Stimulated activated naive B cell treated with anti-CD40 and anti-IgM and Interleukin-4, amounts not matched to agents 10 μg/mL and 1 μg/mL and 100 μg/mL, for 72 hours (primary cell): ENCODE data around the gene ARMS2.

Experiments used
- ATAC-seq, 2 donors: fragments of 150-1000 bp; cut with Tn5 transposase; replicated peaks; 2 replicates each; pipeline ENCODE4 v1.10.0; 2021; ENCODE audit warnings: moderate library complexity in 1 of 2
- DNase-seq: peaks from one replicate; pipeline ENCODE4 v3.0.0; 2021
- H3K27ac Mint-ChIP-seq: one replicate; pipeline ENCODE4 v1.8.0; 2022; ENCODE audit warnings: mild to moderate bottlenecking, mixed read lengths
- H3K27me3 Mint-ChIP-seq, 2 donors: one replicate each; pipeline ENCODE4 v1.8.0; 2022; ENCODE audit warnings: mixed read lengths in 2 of 2
- H3K36me3 Mint-ChIP-seq, 2 donors: one replicate each; pipeline ENCODE4 v1.8.0; 2022; ENCODE audit warnings: mixed read lengths in 2 of 2, mild to moderate bottlenecking in 1 of 2
- H3K4me1 Mint-ChIP-seq, 2 donors: one replicate each; pipeline ENCODE4 v1.8.0; 2022; ENCODE audit warnings: mixed read lengths in 2 of 2, mild to moderate bottlenecking in 1 of 2
- H3K4me3 Mint-ChIP-seq, 2 donors: one replicate each; pipeline ENCODE4 v1.8.0; 2022; ENCODE audit warnings: mild to moderate bottlenecking in 2 of 2, mixed read lengths in 2 of 2, moderate library complexity in 1 of 2
- H3K9me3 Mint-ChIP-seq, 2 donors: one replicate each; pipeline ENCODE4 v1.8.0; 2022; ENCODE audit warnings: mixed read lengths in 2 of 2, mild to moderate bottlenecking in 1 of 2

ARMS2 gene

GRCh38 chr10:122461367-122461728 is 6.9 kb downstream of the ARMS2 start, which contains the start of gene HTRA1:
HTRA1 (plus strand) TSS chr10:122461553; CDS start chr10:122461653, 100 bp downstream.
- H3K4me3 Mint-ChIP-seq = peak within 1 kb of the TSS; percentile 77 to 79

GRCh38 chr10:122461729-122462532 is 7.5 kb downstream of the ARMS2 start:
- ATAC-seq = peak; percentile 37 to 44
- Mint-ChIP-seq H3K4me1 (peaks cover 9 to 11% of the 10 kb centered on the region in 2 donors), H3K36me3 (no peaks in the 10 kb centered on the region), H3K27ac (no peak overlapping the region), H3K9me3 (no peaks in the 10 kb centered on the region), H3K4me3 (peak overlapping the region; percentile 77 to 79), H3K27me3 (peaks cover 67 to 68% of the 10 kb centered on the region in 2 donors)
- DNase-seq = no peak

More at GRCh38 chr10:122461367-122461728, 6.9 kb downstream of the ARMS2 start, which contains the start of gene HTRA1:
- ATAC-seq (peak; percentile 12 to 15), DNase-seq (no peak)
- H3K4me1 Mint-ChIP-seq = peaks cover 9 to 11% of the 10 kb centered on the region in 2 donors
- H3K36me3 Mint-ChIP-seq = no peaks in the 10 kb centered on the region
- H3K9me3 Mint-ChIP-seq = no peaks in the 10 kb centered on the region
- H3K27me3 Mint-ChIP-seq = peaks cover 67 to 71% of the 10 kb centered on the region in 2 donors
- H3K27ac Mint-ChIP-seq = no peak within 1 kb of the TSS

- H3K4me3 Mint-ChIP-seq = peak overlapping the region; percentile 77 to 79
- no peaks in the 10 kb centered on the region for H3K36me3 Mint-ChIP-seq
- H3K27ac Mint-ChIP-seq = no peak overlapping the region
- peaks cover 9 to 11% of the 10 kb centered on the region in 2 donors for H3K4me1 Mint-ChIP-seq
- ATAC-seq = peak in 1 of 2 donors; percentile 16
- no peak for DNase-seq
- H3K9me3 Mint-ChIP-seq = no peaks in the 10 kb centered on the region
- H3K27me3 Mint-ChIP-seq = peaks cover 67 to 68% of the 10 kb centered on the region in 2 donors
Measured at GRCh38 chr10:122462533-122463465, 8.3 kb downstream of the ARMS2 start.

- H3K36me3 Mint-ChIP-seq = no peaks in the 10 kb centered on the region
Measured at GRCh38 chr10:122463466-122464249, 9.2 kb downstream of the ARMS2 start.

GRCh38 chr10:122464250-122464510 is 9.7 kb downstream of the ARMS2 start:
- H3K36me3 Mint-ChIP-seq = no peaks in the 10 kb centered on the region
- peaks cover 9 to 11% of the 10 kb centered on the region in 2 donors for H3K4me1 Mint-ChIP-seq
- no peak for DNase-seq
- no peak for ATAC-seq
- no peak overlapping the region for H3K4me3 Mint-ChIP-seq
- H3K27ac Mint-ChIP-seq = no peak overlapping the region
- H3K9me3 Mint-ChIP-seq = no peaks in the 10 kb centered on the region
- H3K27me3 Mint-ChIP-seq = peaks cover 53 to 62% of the 10 kb centered on the region in 2 donors

More at GRCh38 chr10:122463466-122464249, 9.2 kb downstream of the ARMS2 start:
- ATAC-seq (no peak), DNase-seq (no peak)
- Mint-ChIP-seq H3K27me3 (peaks cover 58 to 63% of the 10 kb centered on the region in 2 donors), H3K27ac (no peak overlapping the region), H3K9me3 (no peaks in the 10 kb centered on the region), H3K4me1 (peaks cover 9 to 11% of the 10 kb centered on the region in 2 donors), H3K4me3 (peak overlapping the region in 1 of 2 donors; percentile 36)

- Mint-ChIP-seq H3K27me3 (peaks cover 49 to 59% of the 10 kb centered on the region in 2 donors), H3K36me3 (no peaks in the 10 kb centered on the region), H3K4me3 (no peak overlapping the region)
Measured at GRCh38 chr10:122464586-122464985, 10.1 kb downstream of the ARMS2 start.

GRCh38 chr10:122465401-122466040 is 11.1 kb downstream of the ARMS2 start:
- Mint-ChIP-seq H3K9me3 (no peaks in the 10 kb centered on the region), H3K27me3 (peaks cover 47 to 57% of the 10 kb centered on the region in 2 donors), H3K36me3 (no peaks in the 10 kb centered on the region), H3K4me1 (peaks cover 9 to 11% of the 10 kb centered on the region in 2 donors), H3K27ac (no peak overlapping the region), H3K4me3 (no peak overlapping the region)
- DNase-seq (no peak), ATAC-seq (no peak)

More at GRCh38 chr10:122464586-122464985, 10.1 kb downstream of the ARMS2 start:
- H3K27ac Mint-ChIP-seq = no peak overlapping the region
- ATAC-seq (no peak), DNase-seq (no peak)
- H3K4me1 Mint-ChIP-seq = peaks cover 9 to 11% of the 10 kb centered on the region in 2 donors
- no peaks in the 10 kb centered on the region for H3K9me3 Mint-ChIP-seq

GRCh38 chr10:122466951-122467381 is 12.5 kb downstream of the ARMS2 start:
- H3K27me3 Mint-ChIP-seq = peaks cover 56 to 63% of the 10 kb centered on the region in 2 donors
- H3K36me3 Mint-ChIP-seq = no peaks in the 10 kb centered on the region

GRCh38 chr10:122467701-122468100 is 13.2 kb downstream of the ARMS2 start:
- Mint-ChIP-seq H3K36me3 (no peaks in the 10 kb centered on the region), H3K4me1 (peaks cover 4% of the 10 kb centered on the region in 2 donors), H3K4me3 (no peak overlapping the region), H3K27ac (no peak overlapping the region), H3K9me3 (no peaks in the 10 kb centered on the region), H3K27me3 (peaks cover 53 to 57% of the 10 kb centered on the region in 2 donors)
- DNase-seq (no peak), ATAC-seq (no peak)

More at GRCh38 chr10:122466951-122467381, 12.5 kb downstream of the ARMS2 start:
- Mint-ChIP-seq H3K4me3 (no peak overlapping the region), H3K27ac (no peak overlapping the region), H3K4me1 (peaks cover 7 to 11% of the 10 kb centered on the region in 2 donors), H3K9me3 (no peaks in the 10 kb centered on the region)
- DNase-seq (no peak), ATAC-seq (no peak)

- Mint-ChIP-seq H3K27ac (no peak overlapping the region), H3K9me3 (no peaks in the 10 kb centered on the region), H3K27me3 (peaks cover 50 to 53% of the 10 kb centered on the region in 2 donors), H3K4me1 (no peaks in the 10 kb centered on the region), H3K36me3 (no peaks in the 10 kb centered on the region), H3K4me3 (no peak overlapping the region)
- no peak for DNase-seq
- no peak for ATAC-seq
Measured at GRCh38 chr10:122468307-122468925, 14.0 kb downstream of the ARMS2 start.

- no peak overlapping the region for H3K27ac Mint-ChIP-seq
- H3K27me3 Mint-ChIP-seq = peaks cover 44 to 49% of the 10 kb centered on the region in 2 donors
- no peaks in the 10 kb centered on the region for H3K9me3 Mint-ChIP-seq
- no peaks in the 10 kb centered on the region for H3K36me3 Mint-ChIP-seq
- DNase-seq = no peak
- no peak for ATAC-seq
- H3K4me3 Mint-ChIP-seq = no peak overlapping the region
- H3K4me1 Mint-ChIP-seq = peaks cover 0 to 1% of the 10 kb centered on the region in 2 donors
Measured at GRCh38 chr10:122468926-122469781, 14.7 kb downstream of the ARMS2 start.

GRCh38 chr10:122469848-122470247 is 15.4 kb downstream of the ARMS2 start:
- no peak for DNase-seq
- Mint-ChIP-seq H3K4me1 (peaks cover 1 to 6% of the 10 kb centered on the region in 2 donors), H3K9me3 (no peaks in the 10 kb centered on the region), H3K36me3 (no peaks in the 10 kb centered on the region), H3K27me3 (peaks cover 41 to 50% of the 10 kb centered on the region in 2 donors), H3K27ac (no peak overlapping the region), H3K4me3 (no peak overlapping the region)
- ATAC-seq = no peak
